HEK293T (cell line): ENCODE measurements around the gene SLC17A1.

Experiments used
- BHLHE40 ChIP-seq: fragments of 450-650 bp; IDR thresholded peaks from 2 replicates; pipeline ENCODE4 v1.6.1; 2016; ENCODE audit warnings: mild to moderate bottlenecking, moderate library complexity, borderline replicate concordance
- CTBP1 ChIP-seq: fragments of 450-650 bp; IDR thresholded peaks from 2 replicates; pipeline ENCODE4 v1.6.1; 2016; ENCODE audit warnings: borderline replicate concordance
- FOXK2 ChIP-seq: fragments of 450-650 bp; IDR thresholded peaks from 2 replicates; pipeline ENCODE4 v1.6.1; 2016; ENCODE audit warnings: mild to moderate bottlenecking
- LEF1 ChIP-seq: fragments of 450-650 bp; IDR thresholded peaks from 2 replicates; pipeline ENCODE4 v1.6.1; 2017; ENCODE audit warnings: mild to moderate bottlenecking, borderline replicate concordance
- NFRKB ChIP-seq: fragments of 450-650 bp; IDR thresholded peaks from 2 replicates; pipeline ENCODE4 v1.6.1; 2016; ENCODE audit warnings: mild to moderate bottlenecking, moderate library complexity
- SP1 ChIP-seq: fragments of 450-650 bp; IDR thresholded peaks from 2 replicates; pipeline ENCODE4 v1.6.1; 2017
- TF ChIP-seq, protein P1 (sequence below): fragments of 450-650 bp; IDR thresholded peaks from 2 replicates; pipeline ENCODE4 v1.6.1; 2016

DNA sequence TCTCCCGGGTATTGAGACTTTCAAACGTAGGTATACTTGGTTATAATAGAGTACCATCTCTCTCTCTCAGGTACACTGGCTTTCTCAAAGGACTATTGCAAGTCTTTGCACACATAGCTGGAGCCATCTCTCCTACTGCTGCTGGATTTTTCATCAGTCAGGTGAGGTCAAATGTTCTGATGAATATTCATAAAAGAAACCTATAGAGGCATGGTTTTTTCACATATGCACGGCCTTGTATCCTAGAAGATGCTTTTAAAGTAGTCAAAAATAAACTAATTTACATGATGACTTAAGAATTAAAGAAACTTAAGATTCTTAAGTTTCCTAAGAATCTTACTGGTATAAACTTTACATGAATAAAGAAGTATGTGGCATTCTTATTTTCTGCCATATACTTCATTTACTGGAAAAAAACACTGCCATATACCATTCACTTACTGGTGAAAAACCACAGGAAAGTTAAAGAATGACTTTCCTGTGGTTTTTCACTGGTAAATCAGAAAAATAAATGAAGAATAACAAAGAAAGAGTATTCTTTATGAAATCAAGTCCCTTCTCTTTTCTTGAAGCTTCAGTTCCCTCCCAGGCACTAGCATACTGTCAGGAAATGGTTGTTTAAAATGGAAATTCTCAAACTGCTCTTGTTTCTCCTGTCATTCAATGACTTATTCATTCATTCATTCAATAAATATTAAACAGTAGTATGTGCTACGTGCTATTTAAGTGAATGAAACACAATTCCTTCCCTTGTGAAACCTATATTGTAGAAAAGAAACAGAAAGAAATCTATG lies 53.8 kb downstream of the SLC17A1 start:
- TF ChIP-seq BHLHE40 (no peak), SP1 (no peak), LEF1 (no peak), NFRKB (no peak), FOXK2 (no peak), CTBP1 (no peak)
- TF ChIP-seq, protein P1, sequence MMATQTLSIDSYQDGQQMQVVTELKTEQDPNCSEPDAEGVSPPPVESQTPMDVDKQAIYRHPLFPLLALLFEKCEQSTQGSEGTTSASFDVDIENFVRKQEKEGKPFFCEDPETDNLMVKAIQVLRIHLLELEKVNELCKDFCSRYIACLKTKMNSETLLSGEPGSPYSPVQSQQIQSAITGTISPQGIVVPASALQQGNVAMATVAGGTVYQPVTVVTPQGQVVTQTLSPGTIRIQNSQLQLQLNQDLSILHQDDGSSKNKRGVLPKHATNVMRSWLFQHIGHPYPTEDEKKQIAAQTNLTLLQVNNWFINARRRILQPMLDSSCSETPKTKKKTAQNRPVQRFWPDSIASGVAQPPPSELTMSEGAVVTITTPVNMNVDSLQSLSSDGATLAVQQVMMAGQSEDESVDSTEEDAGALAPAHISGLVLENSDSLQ: no peak
